Panc1 (cell line): Measurements from ENCODE around the gene SYCP1. TPM values are rescaled to one million over a fixed set of nuclear protein-coding genes. Genes with fewer than 3 reads are reported as not detected.

Experiments
- ATAC-seq: fragments of 200-7000 bp; cut with Tn5 transposase; 2 replicates; pipeline ENCODE4 v1.9.1; 2020; ENCODE audit warnings: mild to moderate bottlenecking, moderate library complexity
- BruUV-seq: library from RNA; stranded (reverse); fragments of 400-500 nt; replicated peaks from 2 replicates; lab custom pipeline; 2021; lab: Mats Ljungman, UMichigan
- CTCF ChIA-PET: fragments of 300-600 bp; sonication (Branson Sonifier 250); formaldehyde crosslinking; loops from one replicate; lab custom pipeline; 2022; ENCODE audit warnings: antibody characterized with exemption; lab: Charles Lee
- POLR2A ChIA-PET: fragments of 300-600 bp; sonication (Branson Sonifier 250); formaldehyde crosslinking; loops from one replicate; lab custom pipeline; 2022; ENCODE audit warnings: antibody characterized with exemption; lab: Charles Lee
- DNase-seq: peaks from one replicate; pipeline ENCODE4 v3.0.0-alpha.2; 2010; ENCODE audit warnings: low read depth, low spot score
- H3K27ac ChIP-seq: 2 replicates; pipeline ENCODE4 v1.5.1; 2011; ENCODE audit warnings: mild to moderate bottlenecking, low read length, inconsistent platforms
- H3K27me3 ChIP-seq: fragments of 200-500 bp; sonication (Bioruptor generic); 2 replicates; pipeline ENCODE4 v1.6.0; 2014; ENCODE audit warnings: low read length, inconsistent platforms; ENCODE audit not compliant: control insufficient read depth, insufficient read depth
- H3K36me3 ChIP-seq: fragments of 200-500 bp; sonication (Bioruptor generic); 2 replicates; pipeline ENCODE4 v1.5.1; 2014; ENCODE audit warnings: inconsistent platforms, mild to moderate bottlenecking, low read length, moderate library complexity; ENCODE audit not compliant: control insufficient read depth, insufficient read depth
- H3K4me1 ChIP-seq: 2 replicates; pipeline ENCODE4 v1.5.1; 2011; ENCODE audit warnings: inconsistent platforms, mild to moderate bottlenecking, low read length, moderate library complexity; ENCODE audit not compliant: control insufficient read depth, insufficient read depth
- H3K4me3 ChIP-seq, 2 experiments: 2 replicates each; pipeline ENCODE4 v1.5.1; 2011 to 2012; ENCODE audit warnings: low read depth in 2 of 2, low read length in 2 of 2, mild to moderate bottlenecking in 2 of 2, inconsistent platforms in 1 of 2, moderate library complexity in 1 of 2
- H3K9me3 ChIP-seq: fragments of 200-500 bp; sonication (Bioruptor generic); 2 replicates; pipeline ENCODE4 v1.5.1; 2014; ENCODE audit warnings: low read depth, mild to moderate bottlenecking, inconsistent platforms, low read length, moderate library complexity; ENCODE audit not compliant: control insufficient read depth, insufficient read depth
- CTCF ChIP-seq: fragments of 450-650 bp; IDR thresholded peaks from 2 replicates; pipeline ENCODE4 v1.5.1; 2017; ENCODE audit warnings: mild to moderate bottlenecking
- POLR2AphosphoS5 ChIP-seq: IDR thresholded peaks from 2 replicates; pipeline ENCODE4 v1.6.1; 2012; ENCODE audit warnings: mild to moderate bottlenecking, low read depth, low read length, moderate library complexity
- REST ChIP-seq, 2 experiments: IDR thresholded peaks; 2 replicates each; pipeline ENCODE4 v1.6.1; 2011 to 2012; ENCODE audit warnings: low read depth in 2 of 2, control low read depth in 1 of 2, low read length in 1 of 2, mild to moderate bottlenecking in 1 of 2, moderate library complexity in 1 of 2; ENCODE audit not compliant: insufficient read depth in 1 of 2
- SIN3A ChIP-seq: IDR thresholded peaks from 2 replicates; pipeline ENCODE4 v1.6.1; 2012; ENCODE audit warnings: low read depth, mild to moderate bottlenecking, low read length, moderate library complexity, borderline replicate concordance; ENCODE audit not compliant: insufficient read depth
- TCF7L2 ChIP-seq: IDR thresholded peaks from 2 replicates; pipeline ENCODE4 v1.6.1; 2011; ENCODE audit warnings: mild to moderate bottlenecking, low read depth, low read length, inconsistent platforms
- in situ Hi-C: cut with HindIII; loops from 2 replicates; pipeline ENCODE4 v1.10.0; 2016; ENCODE audit warnings: low sequenced_read_pairs, low pct_unique_long_range_greater_than_20kb
- intact Hi-C: fragments of 100-400 bp; cut with micrococcal nuclease; formaldehyde crosslinking; loops from one replicate; pipeline ENCODE4 v1.10.0; 2022; ENCODE audit not compliant: unreplicated experiment
- total RNA-seq: library from RNA; stranded (reverse); gene quantifications from one replicate; pipeline ENCODE4 v1.2.1, GENCODE V29; 2021; ENCODE audit not compliant: unreplicated experiment

SYCP1 gene
- total RNA-seq, 1 experiment from 2014 or later: not detected

- Histone ChIP-seq H3K9me3 (no peaks in the 10 kb centered on the region), H3K4me1 (no peaks in the 10 kb centered on the region), H3K4me3 (no peak overlapping the region), H3K36me3 (no peaks in the 10 kb centered on the region), H3K27me3 (no peaks in the 10 kb centered on the region), H3K27ac (no peak overlapping the region)
- DNase-seq: no peak
- TF ChIP-seq TCF7L2 (no peak), SIN3A (no peak)
- intact Hi-C loops (no loop called here), in situ Hi-C loops (no loop called here)
- ChIA-PET CTCF (no interaction called here), POLR2A (no interaction called here)
- no peak for ATAC-seq
- BruUV-seq: no TSS peak
These were observed 151.5 kb downstream of the SYCP1 start for GRCh38 chr1:115006191-115006590.

GRCh38 chr1:115012006-115012405, 157.3 kb downstream of the SYCP1 start:
- BruUV-seq: no TSS peak
- Histone ChIP-seq H3K36me3 (no peaks in the 10 kb centered on the region), H3K27ac (no peak overlapping the region), H3K4me3 (no peak overlapping the region), H3K4me1 (no peaks in the 10 kb centered on the region), H3K9me3 (no peaks in the 10 kb centered on the region), H3K27me3 (no peaks in the 10 kb centered on the region)
- in situ Hi-C loops: no loop called here
- ATAC-seq (no peak), DNase-seq (no peak)
- CTCF ChIA-PET: no interaction called here
- intact Hi-C loops: no loop called here
- POLR2A ChIA-PET: no interaction called here
- TF ChIP-seq POLR2AphosphoS5 (no peak), SIN3A (no peak), TCF7L2 (no peak), REST (IDR thresholded peaks at IDR 0.05; ENCODE audit: insufficient read depth in 1 of 2, low read depth in 2 of 2, low read length in 1 of 2) (no peak), CTCF (no peak)

- Histone ChIP-seq H3K27me3 (no peaks in the 10 kb centered on the region), H3K9me3 (no peaks in the 10 kb centered on the region), H3K4me1 (no peaks in the 10 kb centered on the region), H3K4me3 (no peak overlapping the region), H3K36me3 (no peaks in the 10 kb centered on the region), H3K27ac (no peak overlapping the region)
- in situ Hi-C loops: no loop called here
- no peak for TF ChIP-seq REST (IDR thresholded peaks at IDR 0.05; ENCODE audit: insufficient read depth in 1 of 2, low read depth in 2 of 2, low read length in 1 of 2)
- no peak for TF ChIP-seq TCF7L2
- no peak for TF ChIP-seq CTCF
- no peak for TF ChIP-seq POLR2AphosphoS5
- no peak for TF ChIP-seq SIN3A
- ChIA-PET POLR2A (no interaction called here), CTCF (no interaction called here)
- BruUV-seq: no TSS peak
- DNase-seq (no peak), ATAC-seq (no peak)
- intact Hi-C loops: no loop called here
These were observed 157.8 kb downstream of the SYCP1 start for GRCh38 chr1:115012434-115012833.
